ENCODE results near the gene BMP6. TPM values are rescaled to one million over a fixed set of nuclear protein-coding genes. Genes with fewer than 3 reads are reported as not detected.

The BMP6 gene
- total RNA-seq, 1 donor from 2014 or later: 0.44 TPM

- DNase-seq (ENCODE audit: low read depth, low spot score): no peak
- no peak overlapping the region for H3K4me3 Mint-ChIP-seq
- H3K4me1 Mint-ChIP-seq: peaks cover 1% of the 10 kb centered on the region
- H3K27me3 Mint-ChIP-seq (ENCODE audit: low read depth): no peaks in the 10 kb centered on the region
- no peaks in the 10 kb centered on the region for H3K36me3 Mint-ChIP-seq (ENCODE audit: low read depth)
- TF ChIP-seq CTCF (conservative IDR thresholded peaks at IDR 0.05): no peak
- no peaks in the 10 kb centered on the region for H3K9me3 Mint-ChIP-seq
- no peak overlapping the region for H3K27ac Mint-ChIP-seq (ENCODE audit: unreplicated experiment)
These were observed 95.5 kb downstream of the BMP6 start for GRCh38 chr6:7821426-7821825.

GRCh38 chr6:7823552-7823951 is 97.7 kb downstream of the BMP6 start:
- TF ChIP-seq CTCF (conservative IDR thresholded peaks at IDR 0.05): no peak
- no peak for DNase-seq (ENCODE audit: low read depth, low spot score)
- H3K4me1 Mint-ChIP-seq: peaks cover 7% of the 10 kb centered on the region
- peaks cover 3% of the 10 kb centered on the region for H3K27me3 Mint-ChIP-seq (ENCODE audit: low read depth)
- no peak overlapping the region for H3K27ac Mint-ChIP-seq (ENCODE audit: unreplicated experiment)
- H3K36me3 Mint-ChIP-seq (ENCODE audit: low read depth): no peaks in the 10 kb centered on the region
- no peaks in the 10 kb centered on the region for H3K9me3 Mint-ChIP-seq
- H3K4me3 Mint-ChIP-seq: no peak overlapping the region

- no peak for DNase-seq (ENCODE audit: low read depth, low spot score)
These were observed 100.1 kb downstream of the BMP6 start for GRCh38 chr6:7825986-7826385.

GRCh38 chr6:7827142-7827541 is 101.2 kb downstream of the BMP6 start:
- H3K4me3 Mint-ChIP-seq: no peak overlapping the region

More at GRCh38 chr6:7825986-7826385, 100.1 kb downstream of the BMP6 start:
- H3K4me1 Mint-ChIP-seq: peaks cover 7% of the 10 kb centered on the region
- no peaks in the 10 kb centered on the region for H3K9me3 Mint-ChIP-seq
- TF ChIP-seq CTCF (conservative IDR thresholded peaks at IDR 0.05): no peak
- peaks cover 3% of the 10 kb centered on the region for H3K27me3 Mint-ChIP-seq (ENCODE audit: low read depth)
- H3K27ac Mint-ChIP-seq (ENCODE audit: unreplicated experiment): no peak overlapping the region
- H3K4me3 Mint-ChIP-seq: no peak overlapping the region
- no peaks in the 10 kb centered on the region for H3K36me3 Mint-ChIP-seq (ENCODE audit: low read depth)

GRCh38 chr6:7828124-7828523 is 102.2 kb downstream of the BMP6 start:
- H3K9me3 Mint-ChIP-seq: no peaks in the 10 kb centered on the region
- no peak for TF ChIP-seq CTCF (conservative IDR thresholded peaks at IDR 0.05)
- no peak overlapping the region for H3K4me3 Mint-ChIP-seq
- no peak overlapping the region for H3K27ac Mint-ChIP-seq (ENCODE audit: unreplicated experiment)
- H3K27me3 Mint-ChIP-seq (ENCODE audit: low read depth): peaks cover 3% of the 10 kb centered on the region
- H3K36me3 Mint-ChIP-seq (ENCODE audit: low read depth): no peaks in the 10 kb centered on the region
- peaks cover 7% of the 10 kb centered on the region for H3K4me1 Mint-ChIP-seq
- DNase-seq (ENCODE audit: low read depth, low spot score): no peak

More at GRCh38 chr6:7827142-7827541, 101.2 kb downstream of the BMP6 start:
- peaks cover 3% of the 10 kb centered on the region for H3K27me3 Mint-ChIP-seq (ENCODE audit: low read depth)
- no peaks in the 10 kb centered on the region for H3K9me3 Mint-ChIP-seq
- no peaks in the 10 kb centered on the region for H3K36me3 Mint-ChIP-seq (ENCODE audit: low read depth)
- peaks cover 7% of the 10 kb centered on the region for H3K4me1 Mint-ChIP-seq
- TF ChIP-seq CTCF (conservative IDR thresholded peaks at IDR 0.05): no peak
- no peak for DNase-seq (ENCODE audit: low read depth, low spot score)
- no peak overlapping the region for H3K27ac Mint-ChIP-seq (ENCODE audit: unreplicated experiment)
